Fibroblast of villous mesenchyme (primary cell): ENCODE results near the gene TECPR2. TPM values are rescaled to one million over a fixed set of nuclear protein-coding genes. Genes with fewer than 3 reads are reported as not detected.

Experiments
- DNase-seq: peaks from one replicate; pipeline ENCODE4 v3.0.0-alpha.2; 2010; ENCODE audit warnings: low read depth
- H3K4me3 ChIP-seq: 2 replicates; pipeline ENCODE4 v1.5.1; 2011; ENCODE audit warnings: low read depth, mild to moderate bottlenecking, low read length
- CTCF ChIP-seq: IDR thresholded peaks from 2 replicates; pipeline ENCODE4 v1.5.1; 2012; ENCODE audit warnings: low read depth, mild to moderate bottlenecking, low read length; ENCODE audit not compliant: insufficient read depth
- total RNA-seq: library from RNA; depleted of rRNA; stranded (reverse); fragments of >200 nt; gene quantifications from 2 replicates; pipeline ENCODE4 v1.2.3, GENCODE V29; 2012

Gene TECPR2
- total RNA-seq, 1 donor: 19.9 TPM

GRCh38 chr14:102501751-102502315 lies 139.1 kb downstream of the TECPR2 start:
- DNase-seq: no peak
- H3K4me3 ChIP-seq: no peak overlapping the region
- TF ChIP-seq CTCF: no peak

- no peak overlapping the region for H3K4me3 ChIP-seq
- no peak for DNase-seq
- no peak for TF ChIP-seq CTCF
Measured at GRCh38 chr14:102502571-102502970, 139.8 kb downstream of the TECPR2 start.

GRCh38 chr14:102503641-102504327 lies 141.0 kb downstream of the TECPR2 start:
- DNase-seq: no peak
- no peak for TF ChIP-seq CTCF
- no peak overlapping the region for H3K4me3 ChIP-seq

GRCh38 chr14:102504328-102504999 lies 141.7 kb downstream of the TECPR2 start:
- TF ChIP-seq CTCF: no peak

GRCh38 chr14:102505000-102505619 lies 142.4 kb downstream of the TECPR2 start:
- no peak for DNase-seq
- H3K4me3 ChIP-seq: no peak overlapping the region
- no peak for TF ChIP-seq CTCF

More at GRCh38 chr14:102504328-102504999, 141.7 kb downstream of the TECPR2 start:
- no peak overlapping the region for H3K4me3 ChIP-seq
- DNase-seq: no peak

GRCh38 chr14:102505775-102506625 lies 143.3 kb downstream of the TECPR2 start:
- DNase-seq: no peak
- no peak overlapping the region for H3K4me3 ChIP-seq

More at GRCh38 chr14:102505775-102506625, 143.3 kb downstream of the TECPR2 start:
- TF ChIP-seq CTCF: no peak
